ENCODE measurements around the gene PHF21A.

Gene PHF21A

GRCh38 chr11:46075168-46075567 lies 46.1 kb downstream of the PHF21A start:
- DNase-seq, result peak; percentile 3

DNA sequence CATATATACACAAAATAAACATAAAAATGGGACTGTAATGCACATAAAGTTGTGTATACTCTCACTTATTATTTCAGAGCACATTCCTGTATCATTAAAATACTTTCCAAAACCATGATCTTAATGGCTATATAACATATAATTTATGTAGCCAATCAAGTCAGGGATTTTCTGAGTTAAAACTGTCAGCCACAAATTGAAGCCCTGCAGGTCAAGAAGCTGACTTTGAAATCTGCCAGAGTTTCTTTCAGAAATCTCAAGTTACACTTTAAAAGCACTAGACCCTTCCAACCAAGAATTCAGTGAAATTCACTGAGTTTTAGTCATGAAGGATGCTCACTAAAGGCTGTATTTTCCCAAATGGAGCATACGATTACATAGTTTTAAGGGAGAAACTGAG lies 47.6 kb downstream of the PHF21A start:
- DNase-seq, result no peak

- DNase-seq, result no peak
These were observed 48.9 kb downstream of the PHF21A start for GRCh38 chr11:46072172-46072964.

GRCh38 chr11:46071091-46071490 lies 50.2 kb downstream of the PHF21A start:
- DNase-seq, result no peak

DNA sequence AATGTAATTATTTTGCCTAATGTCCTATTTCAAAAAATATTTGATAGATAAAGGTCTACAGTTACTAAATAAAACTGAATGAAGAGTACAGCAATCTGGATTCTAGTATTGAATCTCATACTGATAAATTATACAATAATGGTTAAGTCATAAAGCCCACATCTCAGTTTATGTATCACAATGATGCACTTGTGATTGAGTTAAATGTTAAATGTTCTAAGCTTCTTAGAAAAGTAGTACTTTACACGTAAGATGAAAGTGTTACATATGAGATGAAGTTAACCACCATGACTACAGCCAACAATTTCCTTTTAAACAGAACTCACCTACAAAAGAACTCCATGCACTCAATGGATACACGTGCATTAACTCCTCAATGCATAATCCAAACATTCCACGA lies 51.7 kb downstream of the PHF21A start:
- DNase-seq, result no peak

DNA sequence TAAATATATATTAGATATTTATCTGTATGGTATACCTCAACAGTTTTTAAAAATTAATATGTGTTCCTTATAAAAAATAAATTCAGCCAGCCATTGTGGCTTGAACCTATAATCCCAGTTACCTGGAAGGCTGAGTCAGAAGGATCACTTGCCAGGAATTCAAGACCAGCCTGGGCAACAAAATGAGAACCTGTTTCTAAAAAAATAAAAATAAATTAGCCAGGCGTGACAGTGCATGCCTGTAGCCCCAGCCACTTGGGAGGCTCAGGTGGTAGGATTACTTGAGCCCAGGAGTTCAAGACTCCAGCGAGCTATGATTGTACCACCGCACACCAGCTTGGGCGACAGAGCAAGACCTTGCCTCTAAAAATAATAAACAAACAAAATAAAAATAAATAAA lies 54.9 kb downstream of the PHF21A start:
- DNase-seq, result no peak

DNA sequence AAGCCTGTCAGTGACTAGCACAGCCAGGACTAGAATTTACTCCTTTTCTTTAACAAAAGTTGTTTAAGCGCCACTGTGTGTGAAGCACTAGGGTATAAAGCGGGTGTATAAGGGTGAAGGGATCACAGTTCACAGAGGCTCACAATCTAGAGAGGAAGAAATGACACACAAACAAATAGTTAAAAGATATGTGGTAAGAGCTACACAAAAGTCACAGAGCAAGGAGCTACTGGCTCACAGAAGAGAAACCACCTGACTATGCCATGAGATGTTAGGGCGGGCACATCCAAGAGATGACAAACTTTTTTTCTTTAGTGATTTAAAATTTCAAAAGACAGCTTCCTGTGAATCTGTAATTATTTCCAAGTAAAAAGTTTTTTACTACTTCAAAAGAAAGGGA lies 55.6 kb downstream of the PHF21A start:
- DNase-seq, result no peak

DNA sequence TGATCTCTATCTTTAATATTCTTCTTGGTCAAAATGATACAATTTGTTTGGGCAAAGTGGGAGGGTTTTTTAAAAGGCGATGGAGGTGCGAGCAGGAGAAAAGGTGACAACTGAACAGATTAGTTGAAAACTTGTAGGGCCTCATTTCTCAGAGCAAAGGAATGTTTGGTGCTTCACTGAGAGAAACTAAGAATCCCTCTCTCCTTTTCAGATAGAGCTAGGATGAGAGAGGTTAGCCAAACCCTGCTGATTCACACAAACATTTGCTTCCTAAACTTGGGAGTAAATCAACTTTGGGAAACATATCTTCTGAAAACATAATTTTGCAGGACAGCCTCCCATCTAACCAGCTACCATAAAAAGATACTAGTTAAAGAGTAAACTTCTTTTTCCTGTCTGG lies 57.0 kb downstream of the PHF21A start:
- DNase-seq, result no peak

GRCh38 chr11:46063138-46063537 lies 58.1 kb downstream of the PHF21A start:
- DNase-seq, result no peak

- DNase-seq, result no peak
These were observed 61.2 kb downstream of the PHF21A start for GRCh38 chr11:46060013-46060412.

GRCh38 chr11:46057489-46057888 lies 63.8 kb downstream of the PHF21A start:
- no peak for DNase-seq

- no peak for DNase-seq
These were observed 65.9 kb downstream of the PHF21A start for GRCh38 chr11:46055371-46055770.

DNA sequence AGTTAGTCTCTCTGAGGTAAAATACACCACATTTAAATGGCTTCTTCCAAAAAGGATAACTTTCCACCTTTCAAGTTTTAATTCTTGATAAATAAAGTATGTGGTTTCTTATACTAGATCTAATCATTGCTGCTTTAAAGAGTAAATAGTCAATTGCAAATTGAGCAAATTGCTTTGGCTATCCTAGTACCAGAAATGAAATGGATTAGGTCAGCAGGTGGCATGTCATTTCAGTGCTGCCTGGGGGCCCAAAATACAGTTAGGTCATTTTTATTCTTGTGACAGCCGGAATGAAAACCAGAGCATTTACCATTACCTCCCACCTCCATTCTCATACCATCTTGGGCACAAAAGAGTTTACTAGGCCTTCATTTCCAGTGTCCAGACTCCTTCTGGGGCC lies 70.2 kb downstream of the PHF21A start:
- no peak for DNase-seq

- no peak for DNase-seq
These were observed 70.6 kb downstream of the PHF21A start for GRCh38 chr11:46050662-46051061.

DNA sequence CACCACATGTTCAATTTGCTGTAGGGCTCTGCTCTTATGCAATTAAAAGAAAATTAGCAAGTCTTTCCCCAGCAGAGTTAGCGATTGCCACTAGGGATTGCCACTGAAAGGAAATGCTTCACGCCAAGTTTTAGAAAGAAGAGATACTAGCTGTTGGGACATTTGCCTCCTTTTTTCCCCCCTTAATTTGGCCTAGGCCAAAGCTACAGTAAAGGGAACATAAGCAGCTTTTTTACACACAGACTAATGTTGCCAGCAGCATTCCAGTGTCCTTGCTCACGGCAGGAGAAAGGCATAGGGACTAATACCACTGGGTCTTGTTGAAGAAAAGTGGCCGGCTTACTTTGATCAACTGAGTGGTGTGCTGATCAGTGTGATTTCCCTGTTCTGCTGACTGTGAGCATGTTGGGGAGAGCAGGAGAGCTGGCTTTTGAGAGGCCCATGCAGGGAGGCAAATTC lies 71.2 kb downstream of the PHF21A start:
- DNase-seq, result no peak

GRCh38 chr11:46049325-46049897 lies 71.8 kb downstream of the PHF21A start:
- no peak for DNase-seq

DNA sequence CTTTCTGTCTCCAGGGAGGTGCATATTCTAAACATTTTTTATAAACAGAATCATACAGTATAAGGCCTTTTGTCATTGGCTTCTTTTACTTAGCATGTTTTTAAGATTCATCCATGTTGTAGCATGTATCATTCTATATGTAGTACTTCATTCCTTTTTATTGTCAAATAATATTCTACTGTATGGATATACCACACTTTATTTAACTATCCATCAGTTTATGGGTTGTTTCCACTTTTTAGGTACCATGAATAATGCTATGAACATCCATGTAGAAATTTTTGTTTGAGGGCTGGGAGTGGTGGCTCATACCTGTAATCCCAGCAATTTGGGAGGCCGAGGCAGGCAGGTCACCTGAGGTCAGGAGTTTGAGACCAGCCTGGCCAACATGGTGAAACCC lies 73.1 kb downstream of the PHF21A start:
- no peak for DNase-seq

- DNase-seq, result no peak
These were observed 73.7 kb downstream of the PHF21A start for GRCh38 chr11:46047520-46047919.

- no peak for DNase-seq
These were observed 75.4 kb downstream of the PHF21A start for GRCh38 chr11:46045811-46046210.

DNA sequence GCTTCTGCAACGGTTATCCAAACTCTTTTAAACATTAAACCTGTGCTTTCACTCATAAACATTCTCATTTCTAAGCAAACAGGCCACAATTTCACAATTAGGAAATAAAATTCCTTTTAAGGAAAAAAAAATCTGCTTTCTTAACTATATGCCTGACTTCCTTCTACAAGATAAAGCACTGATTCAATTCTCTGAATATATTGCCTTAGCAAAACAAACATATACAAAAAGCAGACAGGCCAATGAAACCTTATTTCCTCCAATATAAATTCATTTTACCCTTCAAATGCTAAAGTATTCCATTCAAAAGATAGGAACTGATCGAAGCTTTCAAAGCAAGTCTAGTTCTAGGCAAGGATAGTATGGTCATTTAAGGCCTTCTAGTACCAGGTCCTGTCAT lies 76.7 kb downstream of the PHF21A start:
- no peak for DNase-seq

DNA sequence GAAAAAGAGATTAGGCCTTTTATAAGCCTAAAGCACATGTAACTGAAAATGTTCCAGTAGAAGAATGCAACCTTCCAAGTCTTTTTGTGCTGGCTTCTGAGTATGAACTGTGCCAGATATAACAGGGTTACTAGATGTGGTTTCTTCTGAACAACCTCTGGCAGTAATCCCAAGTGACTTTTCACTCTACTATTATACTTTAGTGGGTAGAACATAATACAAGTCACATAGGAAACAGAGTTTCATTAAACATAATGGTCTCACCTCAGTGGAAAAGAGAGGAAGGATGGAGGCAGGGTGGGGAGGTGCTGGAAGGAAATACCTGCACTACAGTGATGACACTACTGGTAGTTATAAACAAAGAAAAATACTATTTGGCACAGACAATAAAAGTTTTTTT lies 81.3 kb downstream of the PHF21A start:
- no peak for DNase-seq

DNA sequence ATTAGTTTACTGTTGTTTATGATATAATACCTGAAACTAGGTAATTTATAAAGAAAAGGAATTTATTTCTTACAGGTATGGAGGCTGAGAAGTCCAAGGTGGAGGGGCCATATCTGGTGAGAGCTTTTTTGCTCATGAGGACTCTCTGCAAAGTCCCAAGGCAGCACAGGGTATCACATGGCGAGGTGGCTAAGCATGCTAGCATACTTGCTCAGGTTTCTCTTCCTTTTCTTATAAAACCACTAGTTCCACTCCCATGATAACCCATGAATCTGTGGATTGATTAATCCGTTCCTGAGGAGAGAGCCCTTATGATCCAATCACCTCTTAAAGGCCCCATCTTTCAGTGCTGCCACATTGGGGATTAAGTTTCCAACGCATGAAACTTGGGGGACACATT lies 82.7 kb downstream of the PHF21A start:
- DNase-seq, result no peak

DNA sequence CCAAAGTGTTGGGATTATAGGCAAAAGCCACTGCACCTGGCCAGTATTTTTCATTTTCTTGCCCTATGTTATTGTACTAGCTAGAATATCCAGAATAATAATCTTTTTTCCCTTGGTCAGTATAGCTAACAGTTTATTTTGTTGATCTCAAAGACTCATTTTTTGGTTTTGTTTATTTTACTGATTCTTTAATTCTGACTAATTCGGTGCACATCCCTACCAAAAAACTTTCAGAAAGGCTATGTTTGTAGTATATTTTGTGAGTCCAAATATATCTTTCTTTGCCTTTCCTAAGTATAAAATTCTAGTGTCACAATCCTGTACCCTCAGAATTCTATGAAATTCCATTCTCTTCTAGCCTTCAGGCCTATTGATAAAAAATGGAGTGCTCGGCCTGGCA lies 84.3 kb downstream of the PHF21A start:
- no peak for DNase-seq

DNA sequence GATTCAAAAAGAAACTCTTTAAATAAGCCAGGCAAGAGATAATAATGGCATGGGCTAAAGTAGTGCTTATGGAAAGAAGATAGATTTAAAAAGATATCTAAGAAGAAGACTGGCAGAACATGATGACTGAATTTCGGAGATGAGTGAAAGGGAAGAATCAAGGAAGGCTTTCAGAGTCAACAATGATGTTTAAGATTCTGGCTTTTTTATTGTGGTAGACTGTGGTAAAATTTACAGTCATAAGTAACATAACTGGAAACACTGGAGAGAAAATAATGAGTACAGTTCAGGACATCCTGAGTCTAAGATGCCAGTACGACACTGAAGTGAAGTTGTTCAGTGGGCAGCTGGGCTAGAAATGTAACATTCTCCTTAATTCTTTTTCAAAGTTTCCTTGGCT lies 85.2 kb downstream of the PHF21A start:
- no peak for DNase-seq

DNA sequence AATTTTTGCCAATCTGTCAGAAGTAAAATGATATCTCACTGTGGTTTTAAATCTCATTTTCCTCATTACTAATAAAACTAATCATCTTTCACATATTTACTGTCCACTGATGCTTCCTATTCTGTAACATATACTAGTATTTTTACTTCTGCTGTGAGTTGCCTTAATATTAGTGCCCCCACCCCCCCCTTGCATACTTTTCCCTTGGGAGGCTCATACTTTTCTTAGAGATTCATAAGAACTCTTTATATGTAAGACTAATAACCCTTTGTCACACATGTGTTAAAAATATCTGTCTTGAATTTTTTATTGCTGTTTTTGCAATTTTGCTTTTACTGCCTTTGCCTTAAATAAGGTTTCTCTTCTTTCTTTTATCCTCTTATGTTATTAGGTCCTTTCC lies 87.2 kb downstream of the PHF21A start:
- no peak for DNase-seq

Data from NCI-H2029 (cell line).